HCEC 1CT (cell line): ENCODE measurements around the gene CNGA3.
A peak's percentile ranks its signal among the peaks of the same experiment; 100 is the strongest.

Source experiments
- DNase-seq: peaks from one replicate; pipeline ENCODE4 v3.0.0-alpha.2; 2017

CNGA3 gene

DNA sequence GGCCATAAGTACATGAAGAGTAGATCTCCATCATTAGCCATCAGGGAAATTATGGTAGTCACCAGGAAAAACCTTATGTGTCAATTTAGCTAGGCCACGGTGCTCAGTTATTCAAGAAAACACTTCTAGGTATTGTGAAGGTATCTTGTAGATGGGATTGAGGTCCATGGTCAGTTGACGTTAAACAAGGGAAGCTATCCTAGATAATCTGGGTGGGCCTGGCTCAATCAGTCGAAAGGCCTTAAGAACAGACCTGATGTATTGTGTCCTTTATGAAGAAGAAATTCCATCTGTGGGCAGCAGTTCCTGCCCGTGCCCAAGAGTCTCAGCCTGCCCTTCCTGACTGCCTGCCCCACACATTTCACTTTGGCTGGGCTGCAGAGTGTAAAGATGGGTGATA lies 16.7 kb upstream of the CNGA3 start:
- no peak for DNase-seq

GRCh38 chr2:98332989-98333388 lies 13.3 kb upstream of the CNGA3 start:
- DNase-seq: no peak

- DNase-seq: no peak
Measured at GRCh38 chr2:98333922-98334321, 12.3 kb upstream of the CNGA3 start.

GRCh38 chr2:98334439-98335078 lies 11.7 kb upstream of the CNGA3 start:
- DNase-seq: peak; percentile 97

DNA sequence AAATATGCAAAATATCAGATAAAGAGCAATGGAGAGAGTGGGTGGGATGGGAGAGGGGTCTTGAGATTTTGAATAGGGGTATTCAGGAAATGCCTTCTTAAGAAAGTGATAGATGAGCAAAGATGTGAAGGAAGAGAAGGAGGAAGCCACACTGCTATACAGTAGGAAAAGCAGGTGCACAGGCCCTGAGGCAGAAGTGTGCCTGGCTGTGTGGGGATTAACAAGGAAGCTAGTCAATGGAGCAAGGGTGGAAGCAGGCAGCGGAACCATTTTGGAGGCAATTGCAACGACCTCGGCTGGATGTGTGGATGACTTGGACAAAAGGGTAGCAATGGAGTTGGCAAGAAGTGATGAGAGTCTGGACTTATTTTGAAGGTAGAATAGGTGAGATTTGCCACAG lies 11.0 kb upstream of the CNGA3 start:
- no peak for DNase-seq

GRCh38 chr2:98341241-98341640 lies 5.0 kb upstream of the CNGA3 start:
- DNase-seq: no peak

DNA sequence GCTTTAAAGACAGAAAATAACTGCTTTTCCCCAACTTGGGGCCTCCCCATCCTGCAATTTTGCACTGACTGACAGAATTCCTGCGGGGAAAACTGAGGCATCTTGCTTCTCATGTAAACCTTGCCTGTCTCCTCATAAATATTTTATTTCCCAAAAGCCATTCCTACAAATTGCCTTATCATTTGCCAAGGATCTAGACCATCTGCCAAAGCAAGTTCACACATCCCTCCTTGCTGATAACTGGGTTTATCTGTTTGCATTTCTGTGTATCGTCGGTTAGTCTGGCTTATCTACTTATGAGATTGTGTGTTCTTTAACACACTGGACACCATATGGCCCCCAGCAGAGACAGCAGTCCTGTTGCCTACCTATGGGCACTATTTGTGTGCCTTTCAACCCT lies 3.0 kb upstream of the CNGA3 start:
- DNase-seq: no peak

- DNase-seq: no peak
Measured at GRCh38 chr2:98347298-98348065, 1.2 kb downstream of the CNGA3 start.

DNA sequence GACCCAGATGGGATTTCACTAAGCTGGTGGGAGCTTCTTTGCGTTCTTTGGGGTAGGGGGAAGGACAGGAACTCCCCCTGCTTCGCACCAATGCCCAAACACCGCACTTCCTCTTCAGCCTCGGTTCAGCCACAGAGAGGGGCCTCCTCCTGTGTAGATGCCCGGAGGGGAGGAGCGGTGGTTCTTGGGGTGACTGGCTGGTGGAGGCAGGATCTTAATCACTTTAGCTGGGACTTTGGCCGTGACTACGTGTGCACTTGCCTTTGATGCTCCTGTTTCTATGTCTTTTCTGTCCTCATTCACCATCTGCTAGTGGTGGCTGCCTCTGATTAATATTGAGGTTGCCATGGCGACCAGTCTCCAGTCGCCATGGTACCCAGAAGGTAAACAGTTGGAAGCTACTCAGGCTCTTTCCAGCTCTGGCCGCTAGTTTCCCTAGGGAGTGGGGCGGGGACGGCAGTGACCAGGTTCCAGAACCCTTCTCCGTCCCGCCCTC lies 1.9 kb downstream of the CNGA3 start:
- no peak for DNase-seq

DNA sequence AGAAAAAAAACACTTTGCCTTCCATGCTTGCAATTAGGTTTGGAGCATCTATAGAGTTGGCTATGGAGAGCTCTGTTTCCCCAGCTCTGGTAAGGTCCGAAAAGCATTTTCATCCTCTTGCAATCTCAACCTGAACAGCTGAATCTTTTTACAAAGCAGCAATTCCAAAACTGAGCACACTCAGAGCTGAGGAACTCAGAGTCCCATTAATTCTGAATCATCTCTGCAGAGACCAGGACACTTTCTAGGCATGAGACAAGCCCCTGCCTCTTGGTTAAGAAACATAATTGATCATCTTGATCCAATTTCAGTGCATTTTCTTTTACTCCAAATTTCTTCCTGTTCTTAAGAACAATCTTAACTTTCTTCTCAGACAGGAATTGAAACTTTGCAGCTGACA lies 4.2 kb downstream of the CNGA3 start:
- peak; percentile 70 for DNase-seq

DNA sequence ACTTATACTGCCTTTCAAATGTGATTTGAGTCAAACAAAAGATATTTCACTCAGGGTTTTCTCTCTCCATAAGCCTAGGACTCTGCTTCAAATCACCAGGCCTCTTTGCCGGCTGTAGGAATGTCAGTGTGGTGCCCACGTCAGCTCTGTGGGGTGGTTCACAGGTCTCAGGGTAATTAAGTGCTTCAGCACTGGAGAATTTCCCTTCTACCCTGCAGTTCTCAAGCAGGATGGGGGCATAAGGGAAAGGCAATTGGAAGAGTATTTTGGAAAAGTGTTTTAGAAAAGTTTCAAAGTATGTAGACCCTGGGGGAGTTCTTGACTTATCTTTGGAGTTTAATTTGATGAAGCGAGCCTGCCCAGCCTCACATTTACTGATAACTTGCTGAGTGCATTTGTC lies 9.6 kb downstream of the CNGA3 start:
- no peak for DNase-seq

DNA sequence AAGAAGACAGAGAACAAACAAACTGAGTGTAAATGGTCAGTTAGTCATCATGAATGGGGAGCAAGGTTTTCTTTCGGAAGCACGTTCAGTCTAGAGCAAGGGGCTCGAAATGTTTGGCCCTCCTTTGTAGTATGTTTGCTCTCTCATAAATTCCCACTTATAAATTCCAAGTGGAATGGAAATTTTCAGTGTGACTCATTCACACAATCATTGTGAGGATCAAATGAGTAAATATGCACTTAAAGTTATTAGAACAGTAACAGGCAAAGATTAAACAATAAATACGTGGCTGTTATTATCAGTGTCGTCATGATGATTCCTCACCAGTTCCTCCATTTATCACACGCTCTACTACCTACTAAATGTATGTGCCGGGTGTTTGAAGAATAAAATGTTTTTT lies 10.5 kb downstream of the CNGA3 start:
- no peak for DNase-seq

- no peak for DNase-seq
Measured at GRCh38 chr2:98357849-98358248, 11.6 kb downstream of the CNGA3 start.

- DNase-seq: no peak
Measured at GRCh38 chr2:98359986-98360385, 13.7 kb downstream of the CNGA3 start.

GRCh38 chr2:98367721-98368120 lies 21.5 kb downstream of the CNGA3 start:
- no peak for DNase-seq

- no peak for DNase-seq
Measured at GRCh38 chr2:98369710-98370239, 23.5 kb downstream of the CNGA3 start.

GRCh38 chr2:98372121-98372520 lies 25.9 kb downstream of the CNGA3 start:
- no peak for DNase-seq

GRCh38 chr2:98372579-98372978 lies 26.3 kb downstream of the CNGA3 start:
- no peak for DNase-seq

DNA sequence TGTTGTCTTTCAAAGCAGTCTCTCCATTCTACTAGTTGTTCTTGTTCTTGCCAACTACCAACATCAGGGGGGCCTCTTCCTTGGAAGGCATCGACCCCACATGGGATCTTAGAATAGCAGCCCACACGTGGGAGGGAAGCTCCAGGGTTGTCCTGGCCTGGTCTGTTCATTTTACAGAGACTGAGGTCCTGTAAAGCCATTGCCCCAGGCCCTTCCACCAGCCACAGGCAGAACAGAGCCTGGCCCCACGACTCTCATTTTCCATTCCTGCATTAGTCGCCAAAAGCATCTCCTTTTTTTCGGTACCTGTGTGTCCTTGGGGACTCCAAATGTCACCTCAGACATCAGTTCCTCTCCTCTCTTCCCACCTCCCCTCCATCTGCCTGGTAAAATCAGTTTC lies 28.0 kb downstream of the CNGA3 start:
- DNase-seq: no peak

DNA sequence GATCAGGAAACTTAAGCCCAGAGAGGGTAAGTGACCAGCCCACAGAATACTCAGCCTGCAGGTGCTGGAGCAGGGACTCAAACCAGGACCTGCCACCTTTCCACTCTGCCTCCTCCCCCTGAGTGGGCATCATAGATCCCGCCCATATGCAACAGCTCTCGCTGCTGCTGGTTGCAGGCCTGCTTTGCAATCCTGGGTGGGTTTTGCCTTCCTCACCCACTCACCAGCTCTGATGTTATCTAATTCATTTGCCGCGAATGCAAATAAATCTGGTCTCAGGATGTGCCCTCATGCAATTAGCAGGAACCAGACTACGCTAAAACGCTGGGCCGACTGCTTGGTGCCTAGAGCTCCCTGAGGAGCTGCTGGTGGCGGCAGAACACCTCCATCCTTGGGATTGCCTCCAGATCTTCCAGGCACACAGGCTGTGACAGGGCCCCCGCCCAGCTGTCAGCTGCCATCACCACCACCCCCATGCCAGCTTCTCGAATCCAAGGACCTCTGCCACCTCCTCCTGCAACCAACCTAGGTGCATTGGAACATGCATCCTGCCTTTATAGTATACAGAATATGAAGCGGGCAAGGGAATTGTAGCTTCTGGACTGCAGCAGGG lies 28.8 kb downstream of the CNGA3 start:
- no peak for DNase-seq

DNA sequence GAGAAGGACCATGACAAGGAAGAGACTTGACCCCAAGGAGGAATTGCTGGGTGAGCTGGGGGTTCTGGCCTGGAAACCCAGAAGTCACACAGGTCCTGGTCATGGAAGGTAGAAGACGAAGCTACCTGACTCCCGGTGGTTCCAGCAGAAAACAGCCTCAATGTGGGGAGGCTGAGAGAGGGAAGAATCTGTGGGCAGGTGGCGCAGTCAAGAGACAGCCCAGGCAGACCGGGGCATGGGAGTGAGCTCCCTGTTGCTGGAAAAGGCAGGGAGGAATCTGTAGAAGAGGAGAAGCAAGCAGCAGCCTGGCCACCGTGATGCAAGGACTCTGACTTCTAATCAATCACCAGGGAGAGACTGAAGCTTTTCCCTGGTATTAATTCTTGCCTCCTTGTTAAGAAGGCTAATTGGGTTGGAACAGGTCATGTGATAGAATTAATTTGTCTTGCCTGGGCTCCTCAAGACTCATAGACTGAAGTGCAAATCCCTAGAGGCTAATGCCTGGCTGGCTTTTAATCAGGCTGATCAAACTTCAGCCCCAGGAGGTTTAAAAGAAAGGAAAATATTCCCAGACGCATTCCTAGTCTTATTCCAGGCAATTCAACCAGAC lies 30.1 kb downstream of the CNGA3 start:
- DNase-seq: no peak

- DNase-seq: no peak
Measured at GRCh38 chr2:98376996-98377395, 30.7 kb downstream of the CNGA3 start.

GRCh38 chr2:98377544-98377943 lies 31.3 kb downstream of the CNGA3 start:
- DNase-seq: no peak

DNA sequence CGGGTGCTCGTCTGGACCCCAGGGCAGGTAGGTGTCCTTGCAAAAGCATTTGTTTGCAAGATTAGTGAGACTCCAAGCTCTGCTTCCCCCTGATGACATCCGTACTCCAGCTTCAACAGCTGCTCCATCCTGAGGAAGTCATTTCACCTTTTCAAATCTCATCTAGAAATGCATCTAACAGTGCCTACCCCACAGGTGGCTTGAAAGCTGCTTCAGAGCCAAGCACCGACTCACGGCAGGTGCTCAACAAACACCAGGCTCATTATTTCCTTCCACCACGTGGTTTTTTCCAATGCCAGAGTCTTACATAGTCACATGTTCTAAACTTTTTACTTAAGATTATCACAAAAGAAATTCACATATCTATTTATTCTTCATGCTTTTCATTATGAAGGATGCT lies 31.9 kb downstream of the CNGA3 start:
- no peak for DNase-seq
